PFSK-1 (cell line): ENCODE results near the gene SAP25. TPM values are rescaled to one million over a fixed set of nuclear protein-coding genes. Genes with fewer than 3 reads are reported as not detected.

Experiments
- FOXP2 ChIP-seq: optimal IDR thresholded peaks from 2 replicates; pipeline ENCODE3; 2011; ENCODE audit warnings: borderline replicate concordance, control low read depth, inconsistent platforms; ENCODE audit not compliant: insufficient read depth; ENCODE audit errors: extremely low read length, extremely low read depth
- POLR2AphosphoS5 ChIP-seq: IDR thresholded peaks from 2 replicates; pipeline ENCODE4 v1.6.1; 2012; ENCODE audit warnings: low read depth, mild to moderate bottlenecking, control low read depth, low read length, moderate library complexity
- SIN3A ChIP-seq: IDR thresholded peaks from 2 replicates; pipeline ENCODE4 v1.6.1; 2012; ENCODE audit warnings: mild to moderate bottlenecking, low read length, moderate library complexity, borderline replicate concordance; ENCODE audit not compliant: insufficient read depth
- TAF1 ChIP-seq: IDR thresholded peaks from 2 replicates; pipeline ENCODE4 v1.6.1; 2012; ENCODE audit warnings: low read length, control low read depth, borderline replicate concordance; ENCODE audit not compliant: insufficient read depth
- polyA plus RNA-seq: library from polyadenylated mRNA; unstranded; fragments of >200 nt; gene quantifications from one replicate; pipeline ENCODE4 v1.2.1, GENCODE V29; 2012; ENCODE audit warnings: low read depth, missing spikeins; ENCODE audit not compliant: insufficient read length
- TF ChIP-seq, protein P1 (sequence below), 2 experiments: IDR thresholded peaks; 2 replicates each; pipeline versions ENCODE4 v1.6.1 to v1.8.0; 2011 to 2012; ENCODE audit warnings: low read depth in 2 of 2, low read length in 2 of 2, control low read depth in 1 of 2, inconsistent platforms in 1 of 2, mild to moderate bottlenecking in 1 of 2, moderate library complexity in 1 of 2; ENCODE audit not compliant: insufficient read depth in 1 of 2

Gene SAP25
- polyA plus RNA-seq = 3.0 TPM

DNA sequence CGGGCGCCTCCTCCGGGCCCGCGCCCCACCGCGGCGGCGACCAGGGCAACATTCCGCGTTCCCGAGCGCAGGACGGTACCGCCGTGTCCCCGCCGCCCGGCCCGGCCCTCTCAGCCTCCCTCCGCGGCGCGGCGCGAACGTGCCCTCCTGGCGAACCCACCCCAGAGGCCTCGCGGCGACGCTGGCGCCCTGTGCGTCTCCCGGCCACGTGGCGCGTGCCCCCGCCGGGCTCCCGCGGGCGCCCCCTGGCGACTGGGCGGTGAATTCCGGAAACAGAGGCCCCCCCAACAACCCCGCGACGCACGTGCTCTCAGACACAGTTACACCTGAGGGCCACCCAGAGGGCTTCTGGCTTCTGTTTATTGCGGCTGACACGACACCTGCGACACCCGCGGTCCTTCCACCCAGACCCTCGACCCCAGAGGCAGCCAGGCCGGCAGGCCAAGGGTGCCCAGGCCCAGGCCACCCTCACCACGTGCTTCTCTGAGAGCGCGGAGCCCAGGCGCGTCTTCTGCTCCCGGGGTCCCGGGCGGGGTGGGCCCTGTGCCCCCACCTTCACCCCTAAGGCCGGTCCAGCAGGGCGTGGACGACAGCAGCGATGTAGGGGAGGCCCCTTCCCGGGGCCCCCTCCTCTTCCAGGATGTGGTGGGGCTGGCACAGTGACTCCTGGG is at the start of gene SAP25:
Gene SAP25, minus strand, starts transcription at position 210 of the 671 bp plus-strand sequence. Its CDS starts 158 bp downstream, at position 52.
- TF ChIP-seq POLR2AphosphoS5 (no peak; the same call in 1 of the 2 replicates), SIN3A (no peak), FOXP2 (no peak), TAF1 (no peak)
- TF ChIP-seq, protein P1, sequence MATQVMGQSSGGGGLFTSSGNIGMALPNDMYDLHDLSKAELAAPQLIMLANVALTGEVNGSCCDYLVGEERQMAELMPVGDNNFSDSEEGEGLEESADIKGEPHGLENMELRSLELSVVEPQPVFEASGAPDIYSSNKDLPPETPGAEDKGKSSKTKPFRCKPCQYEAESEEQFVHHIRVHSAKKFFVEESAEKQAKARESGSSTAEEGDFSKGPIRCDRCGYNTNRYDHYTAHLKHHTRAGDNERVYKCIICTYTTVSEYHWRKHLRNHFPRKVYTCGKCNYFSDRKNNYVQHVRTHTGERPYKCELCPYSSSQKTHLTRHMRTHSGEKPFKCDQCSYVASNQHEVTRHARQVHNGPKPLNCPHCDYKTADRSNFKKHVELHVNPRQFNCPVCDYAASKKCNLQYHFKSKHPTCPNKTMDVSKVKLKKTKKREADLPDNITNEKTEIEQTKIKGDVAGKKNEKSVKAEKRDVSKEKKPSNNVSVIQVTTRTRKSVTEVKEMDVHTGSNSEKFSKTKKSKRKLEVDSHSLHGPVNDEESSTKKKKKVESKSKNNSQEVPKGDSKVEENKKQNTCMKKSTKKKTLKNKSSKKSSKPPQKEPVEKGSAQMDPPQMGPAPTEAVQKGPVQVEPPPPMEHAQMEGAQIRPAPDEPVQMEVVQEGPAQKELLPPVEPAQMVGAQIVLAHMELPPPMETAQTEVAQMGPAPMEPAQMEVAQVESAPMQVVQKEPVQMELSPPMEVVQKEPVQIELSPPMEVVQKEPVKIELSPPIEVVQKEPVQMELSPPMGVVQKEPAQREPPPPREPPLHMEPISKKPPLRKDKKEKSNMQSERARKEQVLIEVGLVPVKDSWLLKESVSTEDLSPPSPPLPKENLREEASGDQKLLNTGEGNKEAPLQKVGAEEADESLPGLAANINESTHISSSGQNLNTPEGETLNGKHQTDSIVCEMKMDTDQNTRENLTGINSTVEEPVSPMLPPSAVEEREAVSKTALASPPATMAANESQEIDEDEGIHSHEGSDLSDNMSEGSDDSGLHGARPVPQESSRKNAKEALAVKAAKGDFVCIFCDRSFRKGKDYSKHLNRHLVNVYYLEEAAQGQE (IDR thresholded peaks at IDR 0.05; ENCODE audit: insufficient read depth in 1 of 2, low read depth in 2 of 2, low read length in 2 of 2) = no peak

DNA sequence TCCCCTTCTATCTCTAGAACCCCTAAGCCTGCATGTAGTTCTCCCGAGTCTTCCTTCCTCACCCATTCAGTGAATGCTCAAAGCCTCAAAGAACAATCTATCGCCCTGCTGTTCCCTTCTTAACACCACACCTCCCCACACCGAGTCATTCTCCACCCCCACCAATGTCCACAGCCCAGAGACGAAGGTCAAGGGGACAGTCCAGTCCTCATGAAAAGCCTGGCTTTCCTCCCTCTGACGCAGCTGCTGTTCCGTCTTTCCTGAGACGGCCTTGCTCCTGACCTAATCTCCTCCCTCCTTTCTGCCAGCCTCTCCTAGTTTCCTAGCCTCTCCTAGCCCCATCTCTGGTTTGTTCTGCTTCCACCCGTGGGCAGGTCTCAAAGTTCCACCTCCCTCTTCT is 47.9 kb upstream of the SAP25 start:
- TF ChIP-seq FOXP2 (no peak), POLR2AphosphoS5 (no peak), TAF1 (no peak), SIN3A (no peak)
- TF ChIP-seq, protein P1 (IDR thresholded peaks at IDR 0.05; ENCODE audit: insufficient read depth in 1 of 2, low read depth in 2 of 2, low read length in 2 of 2) = no peak

DNA sequence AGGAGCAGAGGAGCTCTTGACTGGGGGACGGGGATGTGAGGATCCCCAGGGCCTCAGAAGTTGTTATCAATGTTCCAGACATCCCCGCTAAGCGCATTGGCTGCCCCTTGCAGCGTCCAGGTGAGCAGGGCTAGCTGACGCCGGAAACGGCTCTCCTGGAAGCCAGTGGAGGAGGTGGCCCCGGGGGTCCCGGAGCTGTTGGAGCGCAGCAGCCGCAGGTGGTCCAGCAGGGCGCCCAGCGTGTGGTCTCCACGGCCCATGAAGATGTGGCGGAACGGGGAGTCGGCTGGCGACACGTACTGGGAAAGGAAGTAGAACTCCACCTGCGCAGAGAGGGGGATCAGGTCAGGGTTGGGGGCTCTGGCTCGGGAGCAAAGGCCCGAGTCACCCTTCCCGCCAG is 47.1 kb upstream of the SAP25 start:
- TF ChIP-seq SIN3A (no peak), TAF1 (no peak), POLR2AphosphoS5 (no peak), FOXP2 (no peak)
- TF ChIP-seq, protein P1 (IDR thresholded peaks at IDR 0.05; ENCODE audit: insufficient read depth in 1 of 2, low read depth in 2 of 2, low read length in 2 of 2) = no peak

- TF ChIP-seq TAF1 (no peak), FOXP2 (no peak), POLR2AphosphoS5 (no peak), SIN3A (no peak)
- TF ChIP-seq, protein P1 (IDR thresholded peaks at IDR 0.05; ENCODE audit: insufficient read depth in 1 of 2, low read depth in 2 of 2, low read length in 2 of 2) = no peak
Measured at GRCh38 chr7:100620239-100620638, 46.5 kb upstream of the SAP25 start.
